ENCODE results near the gene MYO15B. TPM values are rescaled to one million over a fixed set of nuclear protein-coding genes. Genes with fewer than 3 reads are reported as not detected.
A peak's percentile ranks its signal among the peaks of the same experiment; 100 is the strongest.

Gene MYO15B
- total and polyA plus RNA-seq, 4 donors, result 84.5 to 197 (median 167) TPM

DNA sequence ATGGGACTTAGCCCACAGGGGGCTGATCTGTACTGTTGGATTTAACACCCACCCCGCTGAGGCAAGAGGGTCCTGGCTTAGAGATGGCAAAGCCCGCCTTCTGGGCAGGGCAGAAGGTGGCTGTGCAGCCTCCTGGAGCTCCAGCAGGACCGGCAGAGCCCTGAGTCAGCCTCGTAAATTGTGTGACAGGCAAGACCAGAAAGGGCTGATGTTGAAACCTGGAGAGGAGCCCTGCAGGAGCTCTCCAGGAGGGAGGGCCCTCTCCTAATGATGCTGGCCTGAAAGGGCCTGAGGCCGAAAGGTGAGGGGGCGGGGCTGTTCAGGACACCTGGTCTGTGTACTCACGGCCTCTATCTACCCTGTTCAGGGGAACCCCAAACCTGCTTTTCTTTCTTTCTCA, 22.5 kb upstream of the MYO15B start:
- ATAC-seq (ENCODE audit: insufficient read depth, low FRiP score) (peak; percentile 13), DNase-seq (no peak)
- Histone ChIP-seq H3K9me3 (ENCODE audit: control insufficient read depth in 4 of 4, insufficient read depth in 3 of 4, low read length in 3 of 4) (no peaks in the 10 kb centered on the region), H3K4me1 (ENCODE audit: control insufficient read depth in 5 of 5, insufficient read depth in 5 of 5, low read length in 5 of 5) (no peaks in the 10 kb centered on the region), H3K36me3 (ENCODE audit: control insufficient read depth in 4 of 4, insufficient read depth in 4 of 4, low read length in 4 of 4) (peaks cover 0 to 51% (median 0%) of the 10 kb centered on the region in 4 donors), H3K27ac (ENCODE audit: low read depth in 1 of 2, low read length in 1 of 2) (no peak overlapping the region), H3K27me3 (ENCODE audit: control insufficient read depth in 3 of 3, insufficient read depth in 3 of 3, low read length in 2 of 3) (no peaks in the 10 kb centered on the region), H3K9ac (ENCODE audit: insufficient read depth in 1 of 2, low read length in 2 of 2) (no peak overlapping the region), H3K4me3 (no peak overlapping the region)
- WGBS, 2 donors, result 80 to 88% methylated on average over 7 of the region's 7 CpGs
- no peak for TF ChIP-seq CTCF (IDR thresholded peaks at IDR 0.05; ENCODE audit: control extremely low read depth, extremely low read depth)

- H3K36me3 ChIP-seq (ENCODE audit: control insufficient read depth in 4 of 4, insufficient read depth in 4 of 4, low read length in 4 of 4), result peaks cover 0 to 55% (median 0%) of the 10 kb centered on the region in 4 donors
- H3K27ac ChIP-seq (ENCODE audit: low read depth in 1 of 2, low read length in 1 of 2), result no peak overlapping the region
- WGBS, 2 donors, result 94% methylated on average over 6 of the region's 6 CpGs
- DNase-seq (no peak), ATAC-seq (ENCODE audit: insufficient read depth, low FRiP score) (no peak)
- no peak overlapping the region for H3K4me3 ChIP-seq
- no peak overlapping the region for H3K9ac ChIP-seq (ENCODE audit: insufficient read depth in 1 of 2, low read length in 2 of 2)
- no peaks in the 10 kb centered on the region for H3K27me3 ChIP-seq (ENCODE audit: control insufficient read depth in 3 of 3, insufficient read depth in 3 of 3, low read length in 2 of 3)
- no peaks in the 10 kb centered on the region for H3K4me1 ChIP-seq (ENCODE audit: control insufficient read depth in 5 of 5, insufficient read depth in 5 of 5, low read length in 5 of 5)
- no peaks in the 10 kb centered on the region for H3K9me3 ChIP-seq (ENCODE audit: control insufficient read depth in 4 of 4, insufficient read depth in 3 of 4, low read length in 3 of 4)
- no peak for TF ChIP-seq CTCF (IDR thresholded peaks at IDR 0.05; ENCODE audit: control extremely low read depth, extremely low read depth)
Measured at GRCh38 chr17:75565618-75566017, 22.0 kb upstream of the MYO15B start.

GRCh38 chr17:75566416-75566815, 21.2 kb upstream of the MYO15B start:
- H3K9ac ChIP-seq (ENCODE audit: insufficient read depth in 1 of 2, low read length in 2 of 2), result no peak overlapping the region
- peaks cover 0 to 60% (median 0%) of the 10 kb centered on the region in 4 donors for H3K36me3 ChIP-seq (ENCODE audit: control insufficient read depth in 4 of 4, insufficient read depth in 4 of 4, low read length in 4 of 4)
- ATAC-seq (ENCODE audit: insufficient read depth, low FRiP score) (no peak), DNase-seq (no peak)
- no peaks in the 10 kb centered on the region for H3K27me3 ChIP-seq (ENCODE audit: control insufficient read depth in 3 of 3, insufficient read depth in 3 of 3, low read length in 2 of 3)
- TF ChIP-seq CTCF (IDR thresholded peaks at IDR 0.05; ENCODE audit: control extremely low read depth, extremely low read depth), result no peak
- H3K27ac ChIP-seq (ENCODE audit: low read depth in 1 of 2, low read length in 1 of 2), result no peak overlapping the region
- 72 to 88% methylated on average over 6 of the region's 6 CpGs for WGBS, 2 donors
- H3K4me3 ChIP-seq, result no peak overlapping the region
- H3K4me1 ChIP-seq (ENCODE audit: control insufficient read depth in 5 of 5, insufficient read depth in 5 of 5, low read length in 5 of 5), result no peaks in the 10 kb centered on the region
- H3K9me3 ChIP-seq (ENCODE audit: control insufficient read depth in 4 of 4, insufficient read depth in 3 of 4, low read length in 3 of 4), result no peaks in the 10 kb centered on the region

DNA sequence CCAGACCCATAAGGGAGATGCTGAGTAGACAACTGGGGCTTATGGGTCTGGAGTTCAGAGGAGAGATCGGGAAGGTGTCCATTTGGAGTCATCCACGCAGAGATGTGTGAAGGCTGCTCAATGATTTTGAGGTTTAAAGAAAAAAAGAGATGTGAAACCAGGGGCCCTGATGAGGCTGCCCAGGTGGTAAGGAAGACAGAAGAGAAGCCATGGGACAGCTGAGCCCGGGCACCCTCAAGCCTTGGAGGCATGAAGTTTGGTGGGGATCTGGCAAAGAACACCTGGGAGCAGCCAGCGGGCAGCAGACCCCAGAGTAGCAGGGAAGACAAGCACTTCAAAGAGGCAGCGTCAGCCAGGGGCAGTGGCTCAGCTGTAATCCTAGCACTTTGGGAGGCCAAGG, 20.8 kb upstream of the MYO15B start:
- no peaks in the 10 kb centered on the region for H3K9me3 ChIP-seq (ENCODE audit: control insufficient read depth in 4 of 4, insufficient read depth in 3 of 4, low read length in 3 of 4)
- ATAC-seq (ENCODE audit: insufficient read depth, low FRiP score) (no peak), DNase-seq (no peak)
- peaks cover 0 to 63% (median 0%) of the 10 kb centered on the region in 4 donors for H3K36me3 ChIP-seq (ENCODE audit: control insufficient read depth in 4 of 4, insufficient read depth in 4 of 4, low read length in 4 of 4)
- no peak overlapping the region for H3K9ac ChIP-seq (ENCODE audit: insufficient read depth in 1 of 2, low read length in 2 of 2)
- TF ChIP-seq CTCF (IDR thresholded peaks at IDR 0.05; ENCODE audit: control extremely low read depth, extremely low read depth), result no peak
- WGBS, 2 donors, result 91% methylated on average over 5 of the region's 5 CpGs
- H3K4me1 ChIP-seq (ENCODE audit: control insufficient read depth in 5 of 5, insufficient read depth in 5 of 5, low read length in 5 of 5), result no peaks in the 10 kb centered on the region
- H3K27me3 ChIP-seq (ENCODE audit: control insufficient read depth in 3 of 3, insufficient read depth in 3 of 3, low read length in 2 of 3), result no peaks in the 10 kb centered on the region
- no peak overlapping the region for H3K27ac ChIP-seq (ENCODE audit: low read depth in 1 of 2, low read length in 1 of 2)
- no peak overlapping the region for H3K4me3 ChIP-seq

Data from lung (tissue), 12 donors.